ENCODE measurements around the gene PKD2. TPM values are rescaled to one million over a fixed set of nuclear protein-coding genes. Genes with fewer than 3 reads are reported as not detected.

Gene PKD2
- 60.5 and 73.9 TPM in 2 replicates for total RNA-seq

GRCh38 chr4:88007304-88008121 is at the start of gene PKD2:
Gene PKD2 (plus strand): TSS chr4:88007635. CDS start chr4:88007734, 99 bp downstream.

GRCh38 chr4:87975466-87975865 is 32.0 kb upstream of the PKD2 start, which contains the start of gene SPP1:
Gene SPP1 (plus strand): TSS chr4:87975714. CDS start chr4:87976896, 1,182 bp downstream.

Small RNA genes lying within 50 kb of the gene (small RNA-seq; reads per million reads assigned to genes)
- gene RNU1-36P: not detected

Other genes starting within 250 kb of the PKD2 start
- 0.22 TPM in 1 of 2 replicates, not detected in the other for gene IBSP, start 208.1 kb upstream of the PKD2 start, total RNA-seq
- gene MEPE, start 174.7 kb upstream of the PKD2 start, total RNA-seq: not detected in 2 replicates
- gene SPP1, start 31.9 kb upstream of the PKD2 start, total RNA-seq: 0.32 and 0.39 TPM in 2 replicates
- 0.39 and 0.65 TPM in 2 replicates for gene ABCG2, start 151.0 kb downstream of the PKD2 start, total RNA-seq